Caco-2 (cell line): ENCODE measurements around the gene DNAJA1. TPM values are rescaled to one million over a fixed set of nuclear protein-coding genes. Genes with fewer than 3 reads are reported as not detected.
A peak's percentile ranks its signal among the peaks of the same experiment; 100 is the strongest.
"Not testable (repeated sequence)": the region's sequence is repeated elsewhere in the genome, so short reads cannot be mapped to it uniquely, and the experiment has no call there.

Experiments used
- BruUV-seq: library from RNA; stranded (reverse); fragments of 400-500 nt; replicated peaks from 2 replicates; lab custom pipeline; 2021; lab: Mats Ljungman, UMichigan
- CTCF ChIA-PET: fragments of 300-600 bp; sonication (Branson Sonifier 250); formaldehyde crosslinking; loops from one replicate; lab custom pipeline; 2022; ENCODE audit warnings: antibody characterized with exemption; lab: Charles Lee
- POLR2A ChIA-PET: fragments of 300-600 bp; sonication (Branson Sonifier 250); formaldehyde crosslinking; loops from one replicate; lab custom pipeline; 2022; ENCODE audit warnings: antibody characterized with exemption; lab: Charles Lee
- DNase-seq, 2 experiments: peaks; one replicate each; pipeline versions ENCODE4 v3.0.0 to v3.0.0-alpha.2; 2020 to 2022
- H3K27me3 ChIP-seq: replicated peaks from 2 replicates; pipeline ENCODE4 v1.6.0; 2011; ENCODE audit warnings: low read length; ENCODE audit not compliant: control insufficient read depth, insufficient read depth
- H3K36me3 ChIP-seq: 2 replicates; pipeline ENCODE4 v1.5.1; 2011; ENCODE audit warnings: low read length; ENCODE audit not compliant: control insufficient read depth, insufficient read depth
- H3K4me1 ChIP-seq: fragments of 250-450 bp; sonication (Bioruptor Pico); 2 replicates; pipeline ENCODE4 v1.5.1; 2020; ENCODE audit warnings: mild to moderate bottlenecking
- H3K4me3 ChIP-seq: 2 replicates; pipeline ENCODE4 v1.5.1; 2011; ENCODE audit warnings: low read depth, mild to moderate bottlenecking, control low read depth, low read length
- H3K9me3 ChIP-seq: fragments of 250-450 bp; sonication (Bioruptor Pico); 2 replicates; pipeline ENCODE4 v1.5.1; 2020; ENCODE audit warnings: mild to moderate bottlenecking, moderate library complexity
- H3K27ac Mint-ChIP-seq: one replicate; pipeline ENCODE4 v1.8.0; 2022; ENCODE audit warnings: mixed read lengths; ENCODE audit not compliant: unreplicated experiment
- H3K27me3 Mint-ChIP-seq: one replicate; pipeline ENCODE4 v1.8.0; 2022; ENCODE audit warnings: mixed read lengths; ENCODE audit not compliant: insufficient read depth, unreplicated experiment
- H3K36me3 Mint-ChIP-seq: one replicate; pipeline ENCODE4 v1.8.0; 2022; ENCODE audit warnings: mild to moderate bottlenecking, mixed read lengths; ENCODE audit not compliant: insufficient read depth, unreplicated experiment
- H3K4me1 Mint-ChIP-seq: one replicate; pipeline ENCODE4 v1.8.0; 2022; ENCODE audit warnings: low read depth, mixed read lengths; ENCODE audit not compliant: unreplicated experiment
- H3K4me3 Mint-ChIP-seq: one replicate; pipeline ENCODE4 v1.8.0; 2022; ENCODE audit warnings: mild to moderate bottlenecking, moderate library complexity, mixed read lengths; ENCODE audit not compliant: unreplicated experiment
- H3K9me3 Mint-ChIP-seq: one replicate; pipeline ENCODE4 v1.8.0; 2022; ENCODE audit warnings: mixed read lengths; ENCODE audit not compliant: unreplicated experiment
- CTCF ChIP-seq, 2 experiments: fragments of 200-600 bp in 1 of 2; IDR thresholded peaks; 1 replicate in 1 of 2; 2 replicates in 1 of 2; pipeline versions ENCODE4 v1.5.1 to v1.8.0; 2011 to 2022; ENCODE audit warnings: antibody characterized with exemption in 1 of 2, control low read depth in 1 of 2, inconsistent platforms in 1 of 2, low read depth in 1 of 2, low read length in 1 of 2, mild to moderate bottlenecking in 1 of 2, moderate library complexity in 1 of 2; ENCODE audit not compliant: insufficient read depth in 1 of 2, severe bottlenecking in 1 of 2, unreplicated experiment in 1 of 2
- intact Hi-C: fragments of 100-400 bp; cut with micrococcal nuclease; formaldehyde crosslinking; loops from one replicate; pipeline ENCODE4 v1.10.0; 2022; ENCODE audit not compliant: unreplicated experiment
- total RNA-seq: library from RNA; stranded (reverse); gene quantifications from 2 replicates; pipeline ENCODE4 v1.2.3, GENCODE V29; 2022

Gene DNAJA1
- total RNA-seq, 1 experiment from 2014 or later = 187 TPM

DNA sequence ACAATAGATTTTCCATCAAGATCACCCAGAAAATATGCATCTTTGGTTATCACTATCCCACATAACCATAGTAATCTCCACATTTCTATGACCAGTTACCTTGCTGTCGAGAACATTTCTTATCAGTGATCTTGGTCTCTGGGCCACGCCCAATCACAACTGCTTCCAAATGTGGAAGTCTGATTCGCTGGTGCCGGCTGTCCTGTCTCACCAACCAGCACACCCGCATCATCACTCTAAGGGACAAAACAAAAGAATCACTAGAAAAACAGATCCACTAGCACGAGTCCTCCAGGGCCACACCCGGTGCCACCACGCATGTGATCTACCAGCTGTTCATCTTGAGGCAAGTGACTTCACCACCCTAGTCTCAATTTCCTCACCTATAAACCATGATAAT lies 35.4 kb upstream of the DNAJA1 start:
- no peak overlapping the region for H3K4me3 Mint-ChIP-seq
- intact Hi-C loops = no loop called here
- ChIA-PET CTCF (no interaction called here), POLR2A (no interaction called here)
- DNase-seq = no peak
- H3K4me1 Mint-ChIP-seq = no peaks in the 10 kb centered on the region
- H3K27ac Mint-ChIP-seq = no peak overlapping the region
- H3K27me3 ChIP-seq = no peaks in the 10 kb centered on the region
- no peaks in the 10 kb centered on the region for H3K9me3 Mint-ChIP-seq
- no peak for TF ChIP-seq CTCF (IDR thresholded peaks at IDR 0.05; ENCODE audit: insufficient read depth in 1 of 2, low read depth in 1 of 2, low read length in 1 of 2, severe bottlenecking in 1 of 2, unreplicated experiment in 1 of 2)
- no TSS peak for BruUV-seq
- no peaks in the 10 kb centered on the region for H3K27me3 Mint-ChIP-seq
- H3K4me3 ChIP-seq = no peak overlapping the region
- H3K4me1 ChIP-seq = no peaks in the 10 kb centered on the region
- H3K9me3 ChIP-seq = no peaks in the 10 kb centered on the region
- peaks cover 45% of the 10 kb centered on the region for H3K36me3 Mint-ChIP-seq
- no peaks in the 10 kb centered on the region for H3K36me3 ChIP-seq

DNA sequence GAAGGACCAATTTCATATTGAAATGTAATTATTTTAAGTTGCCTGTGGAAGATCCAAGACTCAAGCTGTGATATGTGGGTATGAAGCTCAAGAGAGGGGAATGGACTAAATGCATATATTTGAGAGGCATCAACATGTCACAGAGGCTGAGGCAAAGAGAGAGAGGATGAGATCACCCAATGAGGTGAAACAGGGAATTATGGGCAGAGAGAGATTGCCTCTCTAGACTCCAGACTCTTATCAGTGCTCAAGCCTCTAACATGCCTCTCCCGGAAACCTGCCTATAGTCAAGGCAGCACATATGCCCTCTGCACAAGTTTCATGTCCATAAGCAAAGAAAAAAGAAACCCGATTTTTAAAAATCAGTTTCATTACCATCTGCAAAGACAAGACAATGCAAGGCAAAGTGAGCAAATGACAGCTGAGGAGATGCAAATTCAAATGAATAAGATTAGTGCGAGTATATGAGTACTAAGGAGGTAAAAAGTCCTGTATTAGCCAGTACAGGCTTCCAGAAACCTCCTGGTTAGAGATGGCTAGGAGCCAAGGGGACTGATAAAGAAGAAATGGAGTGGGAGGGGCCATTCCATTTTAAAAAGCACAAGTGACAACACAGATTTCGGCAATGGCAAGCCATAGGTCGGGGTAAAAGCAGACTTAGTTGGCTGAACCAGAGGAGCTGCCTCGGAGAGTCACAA lies 33.0 kb upstream of the DNAJA1 start:
- Mint-ChIP-seq H3K4me1 (no peaks in the 10 kb centered on the region), H3K27ac (no peak overlapping the region), H3K27me3 (no peaks in the 10 kb centered on the region), H3K9me3 (no peaks in the 10 kb centered on the region), H3K4me3 (no peak overlapping the region), H3K36me3 (peaks cover 38% of the 10 kb centered on the region)
- Histone ChIP-seq H3K4me3 (no peak overlapping the region), H3K9me3 (no peaks in the 10 kb centered on the region), H3K4me1 (no peaks in the 10 kb centered on the region), H3K27me3 (no peaks in the 10 kb centered on the region), H3K36me3 (no peaks in the 10 kb centered on the region)
- no TSS peak for BruUV-seq
- no peak for TF ChIP-seq CTCF (IDR thresholded peaks at IDR 0.05; ENCODE audit: insufficient read depth in 1 of 2, low read depth in 1 of 2, low read length in 1 of 2, severe bottlenecking in 1 of 2, unreplicated experiment in 1 of 2)
- DNase-seq = no peak
- intact Hi-C loops = no loop called here
- CTCF ChIA-PET = no interaction called here
- POLR2A ChIA-PET = interaction anchor here (1.0 kb wide), 1 partner anchor 33 kb away, joined by 3 read pairs; the partner anchor contains the start of gene DNAJA1

DNA sequence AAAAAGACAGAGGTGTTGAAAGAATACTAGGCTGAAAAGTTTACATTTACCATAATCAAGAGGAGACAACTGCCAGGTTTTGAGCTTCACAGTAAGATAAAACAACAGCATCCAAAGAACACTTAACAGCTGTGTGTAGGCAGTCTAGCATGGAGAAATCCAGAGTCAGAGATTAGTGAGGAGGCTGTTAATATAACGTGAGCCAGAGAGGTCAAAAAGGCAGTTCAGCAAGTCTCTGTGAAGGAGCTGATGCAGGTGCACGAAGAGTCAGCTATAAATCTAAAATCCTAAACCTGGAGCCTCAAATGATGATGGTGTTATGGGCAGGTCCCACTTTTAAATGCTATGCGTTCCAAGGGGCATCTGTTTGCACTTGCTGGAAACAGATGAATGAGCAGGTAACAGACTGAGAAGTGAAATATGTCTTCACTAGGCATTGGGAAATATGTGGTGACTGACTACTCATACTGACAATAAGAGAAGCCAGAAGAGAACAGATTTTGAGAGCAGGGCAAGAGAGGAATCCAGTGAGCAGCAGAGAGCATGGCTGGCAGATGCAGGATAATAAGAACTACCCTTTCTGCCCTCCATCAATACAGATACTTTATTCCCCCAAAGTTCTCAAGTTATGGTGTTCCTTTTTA lies 32.4 kb upstream of the DNAJA1 start:
- POLR2A ChIA-PET = interaction anchor here (1.0 kb wide), 1 partner anchor 32 kb away, joined by 3 read pairs; the partner anchor contains the start of gene DNAJA1
- TF ChIP-seq CTCF (IDR thresholded peaks at IDR 0.05; ENCODE audit: insufficient read depth in 1 of 2, low read depth in 1 of 2, low read length in 1 of 2, severe bottlenecking in 1 of 2, unreplicated experiment in 1 of 2) = no peak
- Mint-ChIP-seq H3K27ac (no peak overlapping the region), H3K4me1 (peaks cover 5% of the 10 kb centered on the region), H3K27me3 (no peaks in the 10 kb centered on the region), H3K9me3 (no peaks in the 10 kb centered on the region), H3K36me3 (peaks cover 38% of the 10 kb centered on the region), H3K4me3 (no peak overlapping the region)
- no TSS peak for BruUV-seq
- no peaks in the 10 kb centered on the region for H3K27me3 ChIP-seq
- DNase-seq = no peak
- H3K4me3 ChIP-seq = no peak overlapping the region
- intact Hi-C loops = no loop called here
- H3K36me3 ChIP-seq = no peaks in the 10 kb centered on the region
- CTCF ChIA-PET = no interaction called here
- no peaks in the 10 kb centered on the region for H3K9me3 ChIP-seq
- no peaks in the 10 kb centered on the region for H3K4me1 ChIP-seq

DNA sequence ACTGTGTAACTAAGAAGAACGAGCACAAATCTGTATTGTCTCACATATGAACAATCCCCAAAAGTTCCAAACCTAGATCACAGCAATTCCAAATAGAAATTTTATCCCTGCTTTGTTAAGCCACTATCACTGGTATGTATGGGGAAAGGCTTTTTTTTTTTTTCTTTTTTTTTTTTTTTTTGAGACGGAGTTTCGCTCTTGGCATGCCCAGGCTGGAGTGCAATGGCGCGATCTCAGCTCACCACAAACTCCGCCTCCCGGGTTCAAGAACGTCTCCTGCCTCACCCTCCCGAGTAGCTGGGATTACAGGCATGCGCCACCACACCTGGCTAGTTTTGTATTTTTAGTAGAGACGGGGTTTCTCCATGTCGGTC lies 24.4 kb upstream of the DNAJA1 start:
- not testable (repeated sequence) for H3K4me1 ChIP-seq, H3K36me3 ChIP-seq, H3K27me3 Mint-ChIP-seq, H3K9me3 ChIP-seq, H3K27me3 ChIP-seq, BruUV-seq, DNase-seq, H3K9me3 Mint-ChIP-seq
- H3K27ac Mint-ChIP-seq = peak overlapping the region; percentile 87
- peak overlapping the region; percentile 82 for H3K4me3 Mint-ChIP-seq
- H3K36me3 Mint-ChIP-seq = peaks cover 29% of the 10 kb centered on the region
- CTCF ChIA-PET = interaction anchor here (0.7 kb wide), 1 partner anchor 421 kb away, joined by 3 read pairs; no protein-coding TSS in a partner anchor
- peaks cover 19% of the 10 kb centered on the region for H3K4me1 Mint-ChIP-seq
- peak overlapping the region; percentile 84 for H3K4me3 ChIP-seq
- POLR2A ChIA-PET = interaction anchor here (0.7 kb wide), 1 partner anchor 24 kb away, joined by 4 read pairs; the partner anchor contains the start of gene DNAJA1
- intact Hi-C loops = loop anchor here (1.0 kb wide), 3 partner anchors 25 to 162 kb away; partner anchors contain the start of gene DNAJA1
